ENCODE measurements around the gene NIT1. TPM values are rescaled to one million over a fixed set of nuclear protein-coding genes. Genes with fewer than 3 reads are reported as not detected.

The NIT1 gene
- total RNA-seq, 4 donors from 2014 or later, result 28.3 to 58.2 (median 39.6) TPM

DNA sequence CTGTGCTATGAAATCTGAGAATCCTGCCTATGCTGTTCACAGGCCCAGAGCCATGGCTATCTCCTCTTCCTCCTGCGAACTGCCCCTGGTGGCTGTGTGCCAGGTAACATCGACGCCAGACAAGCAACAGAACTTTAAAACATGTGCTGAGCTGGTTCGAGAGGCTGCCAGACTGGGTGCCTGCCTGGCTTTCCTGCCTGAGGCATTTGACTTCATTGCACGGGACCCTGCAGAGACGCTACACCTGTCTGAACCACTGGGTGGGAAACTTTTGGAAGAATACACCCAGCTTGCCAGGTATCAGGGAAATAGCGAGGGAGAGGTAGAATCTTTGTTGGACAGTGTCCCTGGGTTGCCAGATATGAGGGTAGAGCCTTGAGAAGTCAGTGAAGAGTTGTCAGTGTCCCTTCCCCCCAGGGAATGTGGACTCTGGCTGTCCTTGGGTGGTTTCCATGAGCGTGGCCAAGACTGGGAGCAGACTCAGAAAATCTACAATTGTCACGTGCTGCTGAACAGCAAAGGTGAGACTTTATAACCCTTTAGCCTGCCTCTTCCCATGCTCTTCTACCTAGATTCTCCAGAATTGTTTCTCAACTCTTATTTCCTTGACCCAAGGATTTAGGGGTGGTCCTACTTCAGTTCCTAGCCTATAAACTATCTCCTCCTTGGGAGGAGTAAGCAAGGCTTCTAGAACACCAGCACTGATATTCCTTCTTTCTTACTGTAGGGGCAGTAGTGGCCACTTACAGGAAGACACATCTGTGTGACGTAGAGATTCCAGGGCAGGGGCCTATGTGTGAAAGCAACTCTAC lies 1.4 kb downstream of the NIT1 start:
- H3K27ac ChIP-seq, result peak overlapping the region; percentile 97
- no peaks in the 10 kb centered on the region for H3K27me3 ChIP-seq
- peak overlapping the region; percentile 99 for H3K4me3 ChIP-seq
- TF ChIP-seq POLR2AphosphoS5 (IDR thresholded peaks at IDR 0.05) (peak in 1 of 3 donors; percentile 2), CTCF (IDR thresholded peaks at IDR 0.05) (peak; percentile 43 to 62), POLR2A (IDR thresholded peaks at IDR 0.05) (no peak), EP300 (IDR thresholded peaks at IDR 0.05) (no peak)
- 46% methylated on average over 6 of the region's 10 CpGs for WGBS
- H3K4me1 ChIP-seq, result peaks cover 59% of the 10 kb centered on the region
- peaks cover 44% of the 10 kb centered on the region for H3K36me3 ChIP-seq
- DNase-seq (ENCODE audit: low spot score in 2 of 2), result no peak
- no peaks in the 10 kb centered on the region for H3K9me3 ChIP-seq

DNA sequence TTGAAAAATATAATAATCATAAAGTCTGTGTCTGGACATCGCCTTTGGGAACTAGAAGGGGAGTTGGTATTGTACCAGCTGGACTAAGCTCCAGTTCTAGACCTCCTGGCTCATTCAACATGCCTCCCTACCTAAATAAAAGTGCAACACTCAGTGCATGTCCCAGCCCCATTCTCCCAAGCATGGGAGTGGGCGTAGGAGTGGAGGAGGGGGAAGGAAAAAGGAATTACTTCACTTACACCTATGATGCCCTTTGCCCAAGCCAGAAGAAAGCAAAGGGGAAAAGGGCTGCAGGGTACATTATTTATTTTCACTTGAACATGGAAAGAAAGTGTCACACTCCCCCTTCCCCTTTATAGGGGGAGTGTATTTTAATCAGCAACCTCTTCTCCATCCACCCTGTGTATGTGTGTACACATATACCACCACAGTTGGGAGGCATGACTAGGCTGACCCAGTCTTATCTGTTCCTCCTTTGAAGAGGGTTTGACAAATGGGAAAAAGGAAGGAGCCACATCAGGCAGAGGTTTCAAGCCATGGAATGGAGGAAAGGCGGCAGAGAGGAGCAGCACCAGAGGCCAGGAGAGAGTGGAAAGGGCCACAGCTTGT lies 3.2 kb downstream of the NIT1 start:
- Histone ChIP-seq H3K27ac (no peak overlapping the region), H3K4me1 (peaks cover 47% of the 10 kb centered on the region), H3K9me3 (no peaks in the 10 kb centered on the region), H3K27me3 (no peaks in the 10 kb centered on the region), H3K36me3 (peaks cover 61% of the 10 kb centered on the region), H3K4me3 (no peak overlapping the region)
- DNase-seq (ENCODE audit: low spot score in 2 of 2), result no peak
- TF ChIP-seq POLR2AphosphoS5 (IDR thresholded peaks at IDR 0.05) (no peak), POLR2A (IDR thresholded peaks at IDR 0.05) (no peak), EP300 (IDR thresholded peaks at IDR 0.05) (no peak), CTCF (IDR thresholded peaks at IDR 0.05) (no peak)
- WGBS, result 94% methylated on average over 3 of the region's 3 CpGs

GRCh38 chr1:161121834-161122233 lies 3.9 kb downstream of the NIT1 start:
- DNase-seq (ENCODE audit: low spot score in 2 of 2), result no peak
- WGBS, result 78% methylated on average over 4 of the region's 4 CpGs
- no peak overlapping the region for H3K4me3 ChIP-seq
- peaks cover 40% of the 10 kb centered on the region for H3K4me1 ChIP-seq
- no peaks in the 10 kb centered on the region for H3K27me3 ChIP-seq
- no peak overlapping the region for H3K27ac ChIP-seq
- H3K36me3 ChIP-seq, result peaks cover 64% of the 10 kb centered on the region
- TF ChIP-seq POLR2AphosphoS5 (IDR thresholded peaks at IDR 0.05) (no peak), CTCF (IDR thresholded peaks at IDR 0.05) (no peak), EP300 (IDR thresholded peaks at IDR 0.05) (no peak), POLR2A (IDR thresholded peaks at IDR 0.05) (no peak)
- H3K9me3 ChIP-seq, result no peaks in the 10 kb centered on the region

DNA sequence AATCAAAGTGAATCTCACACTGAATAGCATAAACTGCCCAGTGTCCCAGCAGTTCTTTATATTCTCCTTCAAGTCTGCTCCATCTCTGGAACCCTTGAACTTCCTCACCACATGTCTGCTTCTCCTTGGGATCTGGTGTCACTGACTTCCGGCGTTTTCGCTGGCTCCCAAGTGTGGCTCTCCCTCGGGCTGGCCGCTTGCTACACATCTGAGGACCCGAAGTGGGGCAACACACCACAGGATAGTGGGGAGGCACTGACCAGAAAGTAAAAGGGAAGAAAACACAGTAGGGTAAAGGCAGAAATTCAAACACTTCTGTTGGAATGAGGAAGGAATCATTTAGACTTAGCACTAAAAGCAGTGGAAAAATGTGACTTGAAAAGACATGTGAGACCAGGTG lies 5.1 kb downstream of the NIT1 start:
- no peak overlapping the region for H3K4me3 ChIP-seq
- peaks cover 72% of the 10 kb centered on the region for H3K36me3 ChIP-seq
- TF ChIP-seq POLR2AphosphoS5 (IDR thresholded peaks at IDR 0.05) (no peak), POLR2A (IDR thresholded peaks at IDR 0.05) (no peak), EP300 (IDR thresholded peaks at IDR 0.05) (no peak), CTCF (IDR thresholded peaks at IDR 0.05) (no peak)
- H3K4me1 ChIP-seq, result peaks cover 41% of the 10 kb centered on the region
- H3K9me3 ChIP-seq, result no peaks in the 10 kb centered on the region
- H3K27ac ChIP-seq, result no peak overlapping the region
- DNase-seq (ENCODE audit: low spot score in 2 of 2), result no peak
- WGBS, result 85% methylated on average over 6 of the region's 6 CpGs
- no peaks in the 10 kb centered on the region for H3K27me3 ChIP-seq

DNA sequence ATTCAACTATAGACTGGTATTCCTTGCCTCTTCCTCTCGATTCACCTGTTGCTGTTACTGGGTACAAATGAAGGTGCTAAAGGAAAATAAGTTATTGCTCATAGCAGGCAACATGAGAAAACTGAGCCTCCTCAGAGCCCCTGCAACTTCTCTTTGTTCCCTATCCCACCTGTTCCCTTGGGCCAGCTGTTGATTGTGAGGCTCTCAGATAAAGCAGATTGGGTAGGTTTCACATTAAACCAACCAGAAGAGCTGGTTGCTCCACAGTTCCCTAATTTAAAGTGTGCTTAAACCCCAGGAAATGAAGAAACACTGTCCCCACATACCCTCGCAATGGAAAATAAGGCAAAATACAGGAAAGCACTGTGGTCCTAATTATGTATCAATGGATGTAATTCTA lies 9.7 kb downstream of the NIT1 start:
- H3K27me3 ChIP-seq, result no peaks in the 10 kb centered on the region
- peaks cover 55% of the 10 kb centered on the region for H3K36me3 ChIP-seq
- WGBS, result 87% methylated on average over 2 of the region's 2 CpGs
- peaks cover 25% of the 10 kb centered on the region for H3K4me1 ChIP-seq
- H3K4me3 ChIP-seq, result no peak overlapping the region
- TF ChIP-seq EP300 (IDR thresholded peaks at IDR 0.05) (no peak), POLR2A (IDR thresholded peaks at IDR 0.05) (no peak), CTCF (IDR thresholded peaks at IDR 0.05) (no peak), POLR2AphosphoS5 (IDR thresholded peaks at IDR 0.05) (no peak)
- no peaks in the 10 kb centered on the region for H3K9me3 ChIP-seq
- no peak overlapping the region for H3K27ac ChIP-seq
- DNase-seq (ENCODE audit: low spot score in 2 of 2), result no peak

Measured in suprapubic skin (tissue), 4 donors.